Central memory CD8-positive, alpha-beta T cell (primary cell): Measurements from ENCODE around the gene TSPO.

Experiments
- ATAC-seq: fragments of 150-1000 bp; cut with Tn5 transposase; replicated peaks from 2 replicates; pipeline ENCODE4 v1.10.0; 2022; ENCODE audit warnings: mild to moderate bottlenecking, moderate FRiP score, moderate number of reproducible peaks; ENCODE audit not compliant: poor library complexity, severe bottlenecking; ENCODE audit errors: extremely low read depth
- DNase-seq, 2 donors: peaks; one replicate each; pipeline ENCODE4 v3.0.0; 2021; ENCODE audit warnings: low spot score in 2 of 2
- H3K27ac Mint-ChIP-seq: one replicate; pipeline ENCODE4 v1.8.0; 2022; ENCODE audit warnings: low read depth, mild to moderate bottlenecking, moderate library complexity, mixed read lengths
- H3K27me3 Mint-ChIP-seq: one replicate; pipeline ENCODE4 v1.8.0; 2022; ENCODE audit warnings: mixed read lengths
- H3K36me3 Mint-ChIP-seq: one replicate; pipeline ENCODE4 v1.8.0; 2022; ENCODE audit warnings: mild to moderate bottlenecking, moderate library complexity, mixed read lengths; ENCODE audit not compliant: insufficient read depth
- H3K4me1 Mint-ChIP-seq: one replicate; pipeline ENCODE4 v1.8.0; 2022; ENCODE audit warnings: mixed read lengths
- H3K4me3 Mint-ChIP-seq: one replicate; pipeline ENCODE4 v1.8.0; 2022; ENCODE audit warnings: mild to moderate bottlenecking, moderate library complexity, mixed read lengths
- H3K9me3 Mint-ChIP-seq: one replicate; pipeline ENCODE4 v1.8.0; 2022; ENCODE audit warnings: mixed read lengths

TSPO gene

GRCh38 chr22:43179146-43179910, 28.0 kb downstream of the TSPO start:
- Mint-ChIP-seq H3K27ac (no peak overlapping the region), H3K36me3 (peaks cover 9% of the 10 kb centered on the region), H3K9me3 (no peaks in the 10 kb centered on the region), H3K27me3 (no peaks in the 10 kb centered on the region), H3K4me3 (no peak overlapping the region), H3K4me1 (peaks cover 9% of the 10 kb centered on the region)
- no peak for ATAC-seq
- no peak for DNase-seq

GRCh38 chr22:43179911-43180195, 28.5 kb downstream of the TSPO start:
- no peak overlapping the region for H3K27ac Mint-ChIP-seq
- H3K4me3 Mint-ChIP-seq = no peak overlapping the region
- H3K9me3 Mint-ChIP-seq = no peaks in the 10 kb centered on the region
- ATAC-seq (no peak), DNase-seq (no peak)
- peaks cover 12% of the 10 kb centered on the region for H3K4me1 Mint-ChIP-seq
- no peaks in the 10 kb centered on the region for H3K27me3 Mint-ChIP-seq
- H3K36me3 Mint-ChIP-seq = peaks cover 9% of the 10 kb centered on the region

- DNase-seq = no peak
- H3K4me1 Mint-ChIP-seq = peaks cover 12% of the 10 kb centered on the region
- ATAC-seq = no peak
- peaks cover 9% of the 10 kb centered on the region for H3K36me3 Mint-ChIP-seq
- H3K27me3 Mint-ChIP-seq = no peaks in the 10 kb centered on the region
- H3K4me3 Mint-ChIP-seq = no peak overlapping the region
- no peak overlapping the region for H3K27ac Mint-ChIP-seq
- no peaks in the 10 kb centered on the region for H3K9me3 Mint-ChIP-seq
Measured at GRCh38 chr22:43180670-43181069, 29.3 kb downstream of the TSPO start.

GRCh38 chr22:43181321-43182076, 30.1 kb downstream of the TSPO start:
- Mint-ChIP-seq H3K4me1 (peaks cover 12% of the 10 kb centered on the region), H3K9me3 (no peaks in the 10 kb centered on the region), H3K4me3 (no peak overlapping the region), H3K36me3 (peaks cover 9% of the 10 kb centered on the region), H3K27me3 (no peaks in the 10 kb centered on the region), H3K27ac (peak overlapping the region; percentile 77)
- DNase-seq (no peak), ATAC-seq (no peak)

- Mint-ChIP-seq H3K27me3 (no peaks in the 10 kb centered on the region), H3K36me3 (peaks cover 11% of the 10 kb centered on the region), H3K9me3 (no peaks in the 10 kb centered on the region), H3K4me1 (peaks cover 12% of the 10 kb centered on the region), H3K4me3 (no peak overlapping the region), H3K27ac (peak overlapping the region; percentile 77)
- no peak for ATAC-seq
- no peak for DNase-seq
Measured at GRCh38 chr22:43182118-43182517, 30.8 kb downstream of the TSPO start.

- Mint-ChIP-seq H3K9me3 (no peaks in the 10 kb centered on the region), H3K4me3 (no peak overlapping the region), H3K4me1 (peaks cover 12% of the 10 kb centered on the region), H3K27ac (no peak overlapping the region), H3K36me3 (peaks cover 13% of the 10 kb centered on the region), H3K27me3 (no peaks in the 10 kb centered on the region)
- ATAC-seq (no peak), DNase-seq (no peak)
Measured at GRCh38 chr22:43182726-43183125, 31.4 kb downstream of the TSPO start.

- DNase-seq = no peak
- ATAC-seq = no peak
- H3K27me3 Mint-ChIP-seq = no peaks in the 10 kb centered on the region
- H3K36me3 Mint-ChIP-seq = peaks cover 10% of the 10 kb centered on the region
- H3K4me3 Mint-ChIP-seq = no peak overlapping the region
- H3K9me3 Mint-ChIP-seq = no peaks in the 10 kb centered on the region
- peaks cover 12% of the 10 kb centered on the region for H3K4me1 Mint-ChIP-seq
- no peak overlapping the region for H3K27ac Mint-ChIP-seq
Measured at GRCh38 chr22:43183496-43184277, 32.3 kb downstream of the TSPO start.

- no peak overlapping the region for H3K27ac Mint-ChIP-seq
- H3K4me3 Mint-ChIP-seq = peak overlapping the region; percentile 59
- peaks cover 5% of the 10 kb centered on the region for H3K36me3 Mint-ChIP-seq
- H3K9me3 Mint-ChIP-seq = no peaks in the 10 kb centered on the region
- DNase-seq = no peak
- ATAC-seq = no peak
- H3K27me3 Mint-ChIP-seq = no peaks in the 10 kb centered on the region
- peaks cover 12% of the 10 kb centered on the region for H3K4me1 Mint-ChIP-seq
Measured at GRCh38 chr22:43185860-43186261, 34.5 kb downstream of the TSPO start.

GRCh38 chr22:43186272-43187170, 35.2 kb downstream of the TSPO start, which contains the start of gene TTLL12:
Gene TTLL12 (minus strand): TSS chr22:43187134. CDS start chr22:43187069, 65 bp downstream.
- peak within 1 kb of the TSS; percentile 73 for H3K4me3 Mint-ChIP-seq
- DNase-seq (peak; percentile 32 to 34), ATAC-seq (peak; percentile 27)
- peak within 1 kb of the TSS; percentile 95 for H3K27ac Mint-ChIP-seq
- H3K27me3 Mint-ChIP-seq = no peaks in the 10 kb centered on the region
- no peaks in the 10 kb centered on the region for H3K9me3 Mint-ChIP-seq
- H3K4me1 Mint-ChIP-seq = peaks cover 11% of the 10 kb centered on the region
- peaks cover 3% of the 10 kb centered on the region for H3K36me3 Mint-ChIP-seq

- peak; percentile 89 for ATAC-seq
- H3K36me3 Mint-ChIP-seq = peaks cover 3% of the 10 kb centered on the region
- H3K4me1 Mint-ChIP-seq = peaks cover 7% of the 10 kb centered on the region
- H3K9me3 Mint-ChIP-seq = no peaks in the 10 kb centered on the region
- DNase-seq = peak; percentile 90 to 96
- H3K27me3 Mint-ChIP-seq = no peaks in the 10 kb centered on the region
- H3K4me3 Mint-ChIP-seq = peak overlapping the region; percentile 73
- H3K27ac Mint-ChIP-seq = peak overlapping the region; percentile 95
Measured at GRCh38 chr22:43187171-43188099, 36.1 kb downstream of the TSPO start.

- Mint-ChIP-seq H3K4me1 (peaks cover 6% of the 10 kb centered on the region), H3K4me3 (peak overlapping the region; percentile 3), H3K27ac (no peak overlapping the region), H3K36me3 (peaks cover 3% of the 10 kb centered on the region), H3K27me3 (no peaks in the 10 kb centered on the region), H3K9me3 (no peaks in the 10 kb centered on the region)
- DNase-seq (no peak), ATAC-seq (no peak)
Measured at GRCh38 chr22:43188829-43189545, 37.6 kb downstream of the TSPO start.
